Stimulated activated CD8-positive, alpha-beta memory T cell treated with anti-CD3 and anti-CD28 coated beads, Interleukin-7, amount 100 ng/mL, for 24 hours (primary cell): ENCODE data around the gene SLC25A46.
"Not testable (repeated sequence)": the region's sequence is repeated elsewhere in the genome, so short reads cannot be mapped to it uniquely, and the experiment has no call there.

Experiments
- DNase-seq: peaks from one replicate; pipeline ENCODE4 v3.0.0-alpha.2; 2020; ENCODE audit warnings: low read depth

The SLC25A46 gene

DNA sequence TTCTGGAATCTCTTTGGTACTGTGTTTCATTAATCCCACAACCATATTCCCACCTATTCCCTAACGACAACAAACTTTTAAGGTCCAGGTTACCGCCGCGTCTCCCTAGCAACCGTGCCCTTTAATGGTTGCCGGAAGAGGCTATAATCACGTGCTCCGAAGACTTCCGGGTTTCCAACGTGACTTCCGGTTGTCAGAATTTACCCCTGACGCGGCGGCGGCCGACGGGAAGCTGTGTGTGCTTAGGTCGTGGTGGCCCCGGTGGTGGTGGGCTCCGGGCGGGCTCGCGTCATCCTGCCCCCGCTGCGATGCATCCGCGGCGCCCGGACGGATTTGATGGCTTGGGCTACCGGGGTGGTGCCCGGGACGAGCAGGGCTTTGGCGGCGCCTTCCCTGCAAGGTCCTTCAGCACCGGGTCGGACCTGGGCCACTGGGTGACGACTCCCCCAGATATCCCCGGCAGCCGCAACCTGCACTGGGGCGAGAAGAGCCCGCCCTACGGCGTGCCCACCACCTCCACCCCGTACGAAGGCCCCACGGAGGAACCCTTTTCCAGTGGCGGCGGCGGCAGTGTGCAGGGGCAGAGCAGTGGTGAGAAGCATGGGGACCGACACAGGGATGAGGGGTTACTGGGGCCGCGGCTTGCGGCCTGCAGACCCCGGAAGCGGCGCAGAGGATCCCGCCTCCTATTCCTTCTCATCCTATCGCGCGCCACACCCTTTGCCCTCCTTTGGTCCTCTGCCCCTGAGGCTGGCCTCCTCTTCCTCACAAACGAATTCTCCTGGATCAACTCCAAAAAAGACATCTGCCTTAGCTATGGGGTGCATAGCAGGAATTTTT, at the start of gene SLC25A46:
TSS of gene SLC25A46 (plus strand) at position 196 of the 840 bp plus-strand sequence. CDS start at position 309, 113 bp downstream.
- peak; percentile 73 for DNase-seq

DNA sequence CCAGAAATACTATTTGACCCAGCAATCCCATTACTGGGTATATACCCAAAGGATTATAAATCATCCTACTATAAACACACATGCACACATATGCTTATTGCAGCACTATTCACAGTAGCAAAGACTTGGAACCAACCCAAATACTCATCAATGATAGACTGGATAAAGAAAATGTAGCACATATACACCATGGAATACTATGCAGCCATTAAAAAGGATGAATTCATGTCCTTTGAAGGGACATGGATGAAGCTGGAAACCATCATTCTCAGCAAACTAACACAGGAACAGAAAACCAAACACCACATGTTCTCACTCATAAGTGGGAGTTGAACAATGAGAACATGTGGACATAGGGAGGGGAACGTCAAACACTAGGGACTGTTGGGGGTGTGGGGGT, 48.2 kb upstream of the SLC25A46 start:
- DNase-seq = not testable (repeated sequence)

- not testable (repeated sequence) for DNase-seq
These were observed 46.1 kb upstream of the SLC25A46 start for GRCh38 chr5:110692669-110693068.

DNA sequence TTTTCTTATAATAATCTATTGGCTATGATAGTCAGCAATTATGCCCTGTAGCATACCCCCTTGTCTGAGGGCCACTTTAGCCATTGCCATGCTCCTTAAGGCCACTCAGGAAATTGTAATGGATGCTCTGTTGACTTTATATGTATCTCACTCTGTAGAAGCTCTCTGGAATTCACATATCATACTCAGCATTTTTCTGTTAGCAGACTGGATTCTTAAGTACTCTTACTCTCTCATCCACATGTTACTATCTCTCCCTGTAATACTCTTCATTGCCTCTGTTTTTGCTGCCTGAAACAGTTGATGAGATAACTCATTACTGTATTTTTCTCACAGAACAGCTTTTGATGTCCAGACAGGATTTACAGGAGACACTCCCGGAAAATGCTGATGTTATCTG, 36.5 kb upstream of the SLC25A46 start:
- DNase-seq = no peak

- DNase-seq = no peak
These were observed 36.1 kb upstream of the SLC25A46 start for GRCh38 chr5:110702704-110703103.

GRCh38 chr5:110703481-110703880, 35.3 kb upstream of the SLC25A46 start:
- DNase-seq = no peak

DNA sequence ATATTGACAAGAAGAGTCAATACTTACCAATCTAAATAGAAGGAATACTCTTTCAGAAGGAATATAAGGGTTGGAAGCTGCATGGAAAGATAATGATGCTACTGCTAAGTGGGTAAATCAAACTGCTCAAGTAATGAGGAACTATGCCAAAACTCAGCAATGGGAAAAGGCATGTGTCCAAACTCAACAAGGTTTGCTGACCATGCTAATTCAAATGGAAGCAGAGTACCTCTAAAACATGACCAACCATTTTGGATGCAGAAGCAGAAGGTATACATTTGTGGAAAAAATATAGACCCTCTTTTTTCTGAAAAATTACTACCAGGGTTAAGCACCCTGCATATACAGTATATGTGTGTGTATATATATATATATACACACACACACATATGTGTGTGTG, 33.5 kb upstream of the SLC25A46 start:
- DNase-seq = no peak

- DNase-seq = no peak
These were observed 31.5 kb upstream of the SLC25A46 start for GRCh38 chr5:110707260-110707844.

DNA sequence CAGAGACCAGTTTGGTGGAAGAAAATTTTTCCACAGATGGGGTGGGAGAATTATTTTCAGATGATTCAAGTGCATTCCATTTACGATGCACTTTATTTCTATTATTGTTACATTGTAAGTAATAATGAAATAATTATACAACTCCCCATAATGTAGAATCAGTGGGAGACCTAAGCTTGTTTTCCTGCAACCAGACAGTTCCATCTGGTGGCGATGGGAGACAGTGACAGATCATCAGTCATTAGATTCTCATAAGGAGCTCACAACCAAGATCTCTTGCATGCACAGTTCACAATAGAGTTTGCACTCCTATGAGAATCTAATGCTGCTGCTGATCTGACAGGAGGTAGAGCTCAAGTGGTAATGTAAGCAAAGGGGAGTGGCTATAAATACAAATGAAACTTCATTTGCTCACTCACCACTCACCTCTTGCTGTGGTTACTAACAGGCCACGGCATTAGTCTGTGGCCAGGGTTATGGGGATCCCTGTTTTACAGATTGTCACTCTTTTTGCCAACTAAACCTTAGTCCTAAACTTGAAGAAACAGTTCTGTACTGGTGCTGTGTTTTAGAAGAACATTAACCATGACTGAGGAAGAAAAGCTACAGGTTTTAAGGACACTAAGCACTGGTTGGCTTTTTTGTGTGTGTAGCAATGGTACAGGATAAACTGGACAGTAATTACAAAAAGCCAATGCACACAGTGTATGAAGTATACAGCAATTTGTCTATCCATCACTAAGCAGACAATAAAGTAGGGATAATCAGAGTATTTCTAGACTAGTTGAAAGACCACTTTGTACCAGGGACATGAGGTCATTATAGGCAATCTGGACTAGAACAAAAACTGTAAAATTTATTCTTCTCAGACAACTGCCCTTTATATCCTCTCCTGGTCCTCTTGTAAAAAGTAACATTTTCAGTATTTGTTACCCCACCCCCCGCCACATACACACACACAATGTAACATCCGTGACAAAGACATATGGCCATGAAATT, 22.3 kb upstream of the SLC25A46 start:
- no peak for DNase-seq

- DNase-seq = no peak
These were observed 20.5 kb upstream of the SLC25A46 start for GRCh38 chr5:110718311-110718710.

GRCh38 chr5:110726249-110727024, 12.4 kb upstream of the SLC25A46 start, which contains the start of gene TMEM232:
Gene TMEM232, minus strand, starts transcription at chr5:110726671. Its CDS starts 59,319 bp downstream, at chr5:110667352.
- DNase-seq = peak; percentile 32

- no peak for DNase-seq
These were observed 11.8 kb upstream of the SLC25A46 start for GRCh38 chr5:110727025-110727314.

DNA sequence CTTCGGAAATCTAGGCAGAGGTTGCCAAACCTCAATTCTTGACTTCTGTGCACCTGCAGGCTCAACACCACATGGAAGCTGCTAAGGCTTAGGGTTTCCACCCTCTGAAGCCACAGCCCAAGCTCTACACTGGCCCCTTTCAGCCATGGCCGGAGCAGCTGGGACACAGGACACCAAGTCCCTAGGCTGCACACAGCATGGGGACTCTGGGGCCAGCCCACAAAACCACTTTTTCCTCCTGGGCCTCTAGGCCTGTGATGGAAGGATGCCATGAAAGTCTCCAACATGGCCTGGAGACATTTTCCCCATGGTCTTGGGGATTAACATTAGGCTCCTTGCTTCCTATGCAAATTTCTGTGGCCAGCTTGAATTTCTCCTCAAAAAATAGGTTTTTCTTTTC, 7.3 kb upstream of the SLC25A46 start:
- not testable (repeated sequence) for DNase-seq

DNA sequence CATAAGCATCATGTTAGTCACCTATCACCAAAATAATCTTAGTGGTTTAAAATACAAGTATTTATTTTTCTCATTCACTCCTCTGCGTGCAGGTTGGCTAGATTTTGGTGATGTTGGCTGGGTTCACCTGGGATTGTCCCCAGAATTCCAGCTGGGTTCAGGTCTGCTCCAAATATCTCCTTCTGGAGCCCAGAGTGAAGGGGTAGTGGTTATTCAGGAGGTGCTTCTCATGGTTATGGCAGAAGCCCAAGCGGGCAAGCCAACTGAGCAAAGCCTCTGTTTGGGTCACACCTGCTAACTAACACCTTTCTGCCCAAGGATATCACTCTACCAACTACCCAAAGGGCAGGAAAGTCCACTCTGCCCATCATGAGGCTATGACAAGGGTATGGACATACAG, 4.7 kb upstream of the SLC25A46 start:
- no peak for DNase-seq

DNA sequence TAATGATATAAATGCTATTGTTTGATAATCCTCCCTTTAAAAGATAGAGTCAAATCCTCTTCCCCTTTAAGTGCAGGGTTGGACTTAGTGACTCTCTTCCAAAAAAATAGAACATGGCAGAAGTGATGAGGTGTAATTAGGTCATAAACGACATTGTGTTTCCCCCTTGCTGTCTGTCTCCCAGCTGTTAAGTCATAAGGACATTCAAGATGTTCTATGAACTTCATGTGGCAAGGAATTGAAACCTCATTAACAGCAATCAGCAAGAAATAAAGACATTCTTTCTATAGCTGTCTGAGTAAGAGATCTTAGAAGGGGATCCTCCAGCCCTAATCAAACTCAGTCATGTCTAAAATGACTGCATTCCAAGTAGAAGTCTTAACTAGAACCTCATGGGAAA, 3.3 kb upstream of the SLC25A46 start:
- no peak for DNase-seq

DNA sequence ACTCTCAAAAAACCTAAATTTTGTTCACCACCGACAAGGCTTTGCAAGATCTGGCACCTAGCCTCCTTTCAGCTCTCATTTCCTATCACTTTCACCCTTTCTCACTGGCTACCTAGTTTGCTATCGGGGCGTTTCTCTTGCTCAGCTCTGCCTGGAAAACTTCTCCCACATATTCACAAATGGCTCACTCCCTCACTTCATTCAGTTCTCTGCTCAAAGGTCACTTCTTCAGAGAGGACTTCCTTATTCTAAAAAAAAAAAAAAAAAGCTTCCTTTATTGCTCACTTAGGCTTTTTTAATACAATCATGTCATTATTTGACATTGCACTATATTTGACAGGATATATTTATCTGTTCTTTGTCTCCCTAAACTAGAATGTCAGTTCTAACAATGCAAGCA, 2.1 kb upstream of the SLC25A46 start:
- no peak for DNase-seq

DNA sequence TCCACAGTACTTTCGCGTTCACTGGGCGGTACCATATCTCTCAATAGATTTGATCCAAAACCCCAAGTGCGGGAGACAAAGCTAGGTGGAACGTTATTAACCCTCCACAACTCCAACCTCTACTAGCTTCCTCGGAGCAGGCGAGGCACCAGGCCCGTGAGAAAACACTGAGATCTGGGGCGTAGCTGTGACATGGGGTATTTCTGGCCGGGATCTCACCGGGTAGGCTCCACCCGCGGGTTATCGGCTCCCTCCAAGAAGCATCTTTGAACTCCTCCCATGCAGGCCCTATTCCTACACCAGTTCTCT, 350 bp upstream of the SLC25A46 start:
- no peak for DNase-seq

GRCh38 chr5:110751902-110752762, 13.3 kb downstream of the SLC25A46 start:
- no peak for DNase-seq

GRCh38 chr5:110752953-110753352, 14.1 kb downstream of the SLC25A46 start:
- no peak for DNase-seq

- no peak for DNase-seq
These were observed 14.8 kb downstream of the SLC25A46 start for GRCh38 chr5:110753600-110753999.

DNA sequence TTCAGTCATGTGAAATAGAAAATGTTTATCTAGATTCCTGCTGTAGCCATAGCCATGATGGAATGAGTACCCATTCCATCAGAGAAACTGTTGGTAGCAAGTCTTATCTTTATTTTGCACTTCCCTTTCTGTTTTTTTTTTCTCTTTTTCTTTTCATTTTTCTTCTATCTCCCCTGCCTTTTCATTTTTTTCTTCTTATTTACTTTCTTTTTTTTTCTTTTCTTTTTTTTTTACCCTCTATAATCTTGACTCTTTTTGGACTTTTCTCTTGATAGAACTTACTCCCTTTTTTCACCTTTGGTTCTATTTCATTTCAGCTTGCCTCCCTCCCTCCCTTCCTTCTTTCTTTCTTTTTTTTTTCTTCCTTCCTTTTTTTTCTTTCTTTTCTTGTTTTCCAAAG, 15.4 kb downstream of the SLC25A46 start:
- DNase-seq = no peak
